ENCODE results near the gene MYO3B.

GRCh38 chr2:170641961-170642360 lies 464.0 kb downstream of the MYO3B start:
- TF ChIP-seq CTCF (IDR thresholded peaks at IDR 0.05; ENCODE audit: borderline replicate concordance, extremely low read depth, low read length, poor library complexity, severe bottlenecking), result no peak
- no peak for TF ChIP-seq EZH2 (IDR thresholded peaks at IDR 0.05; ENCODE audit: borderline replicate concordance, low read depth, low read length, severe bottlenecking)

All from DND-41 (cell line).